ENCODE results near the gene ITPR1. TPM values are rescaled to one million over a fixed set of nuclear protein-coding genes. Genes with fewer than 3 reads are reported as not detected.

The ITPR1 gene
- total RNA-seq, 4 donors from 2014 or later: 15.3 to 50.2 (median 28.7) TPM

DNA sequence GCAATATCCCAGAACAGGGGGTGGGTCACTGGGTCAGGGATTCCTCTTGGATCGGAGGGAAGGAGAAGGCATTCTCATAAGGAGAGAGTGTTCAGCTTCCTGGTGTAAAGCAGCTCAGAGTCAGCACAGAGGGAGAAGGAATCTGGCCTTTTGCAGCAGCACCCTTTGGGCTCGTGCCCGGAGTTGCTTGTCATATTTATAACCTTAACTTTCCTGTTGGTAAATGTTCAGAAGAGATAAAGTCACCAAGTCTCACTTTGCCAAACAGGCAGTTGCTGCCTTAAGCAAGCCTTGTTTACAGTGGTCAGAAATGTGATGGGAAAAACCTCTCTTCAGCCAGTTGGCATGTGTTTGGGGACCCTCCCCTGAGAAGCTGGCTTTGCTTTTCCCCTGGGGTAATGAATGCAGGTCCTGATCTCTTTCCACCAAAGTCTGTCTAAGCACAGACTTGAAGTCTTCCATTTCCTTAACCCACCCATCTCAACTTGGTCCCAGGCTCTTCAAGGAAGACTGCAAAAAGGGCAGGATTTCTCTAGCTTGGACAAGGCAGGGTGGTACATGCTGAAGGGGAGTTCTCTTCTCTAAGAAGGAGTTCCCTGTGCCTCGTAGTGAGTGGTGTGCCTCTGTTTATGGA, 279.1 kb downstream of the ITPR1 start:
- in situ Hi-C loops (cut with MboI; ENCODE audit: low pct_ligation_motif_present in 1 of 4, low pct_unique_long_range_greater_than_20kb in 1 of 4, low sequenced_read_pairs in 3 of 4): no loop called here

DNA sequence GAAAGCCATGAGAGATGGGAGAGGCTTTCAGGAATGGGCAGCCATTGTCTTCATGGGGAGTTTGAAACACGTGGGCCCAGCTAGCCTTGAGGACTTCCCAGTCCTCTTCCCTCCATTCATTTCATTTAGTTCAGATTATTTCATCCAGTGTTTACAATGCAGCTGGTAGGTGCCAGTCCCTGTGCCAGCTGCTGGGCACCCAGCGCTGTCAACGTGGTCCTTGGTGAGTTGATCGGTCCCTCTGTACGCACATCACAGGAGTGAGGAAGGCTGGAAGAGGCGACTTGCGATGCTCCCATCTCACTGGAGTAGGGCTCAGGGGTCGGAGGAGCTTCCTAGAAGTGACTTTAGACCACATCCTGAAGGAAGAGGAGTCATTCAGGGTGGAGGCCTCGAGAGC, 279.7 kb downstream of the ITPR1 start:
- intact Hi-C loops (cut with DNase I; ENCODE audit: low total_unique reads): loop anchor here (10.0 kb wide), 1 partner anchor 48 kb away; no protein-coding TSS in a partner anchor
- Histone ChIP-seq H3K4me3 (no peak overlapping the region), H3K36me3 (no peaks in the 10 kb centered on the region), H3K27ac (peak overlapping the region; percentile 78 to 90 (median 86)), H3K4me1 (peaks cover 34 to 70% (median 43%) of the 10 kb centered on the region in 4 donors), H3K9me3 (no peaks in the 10 kb centered on the region), H3K27me3 (no peaks in the 10 kb centered on the region)
- TF ChIP-seq POLR2A (IDR thresholded peaks at IDR 0.05): no peak
- TF ChIP-seq POLR2AphosphoS5 (IDR thresholded peaks at IDR 0.05): no peak
- TF ChIP-seq, protein P1, sequence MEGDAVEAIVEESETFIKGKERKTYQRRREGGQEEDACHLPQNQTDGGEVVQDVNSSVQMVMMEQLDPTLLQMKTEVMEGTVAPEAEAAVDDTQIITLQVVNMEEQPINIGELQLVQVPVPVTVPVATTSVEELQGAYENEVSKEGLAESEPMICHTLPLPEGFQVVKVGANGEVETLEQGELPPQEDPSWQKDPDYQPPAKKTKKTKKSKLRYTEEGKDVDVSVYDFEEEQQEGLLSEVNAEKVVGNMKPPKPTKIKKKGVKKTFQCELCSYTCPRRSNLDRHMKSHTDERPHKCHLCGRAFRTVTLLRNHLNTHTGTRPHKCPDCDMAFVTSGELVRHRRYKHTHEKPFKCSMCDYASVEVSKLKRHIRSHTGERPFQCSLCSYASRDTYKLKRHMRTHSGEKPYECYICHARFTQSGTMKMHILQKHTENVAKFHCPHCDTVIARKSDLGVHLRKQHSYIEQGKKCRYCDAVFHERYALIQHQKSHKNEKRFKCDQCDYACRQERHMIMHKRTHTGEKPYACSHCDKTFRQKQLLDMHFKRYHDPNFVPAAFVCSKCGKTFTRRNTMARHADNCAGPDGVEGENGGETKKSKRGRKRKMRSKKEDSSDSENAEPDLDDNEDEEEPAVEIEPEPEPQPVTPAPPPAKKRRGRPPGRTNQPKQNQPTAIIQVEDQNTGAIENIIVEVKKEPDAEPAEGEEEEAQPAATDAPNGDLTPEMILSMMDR (IDR thresholded peaks at IDR 0.05): no peak
- TF ChIP-seq EP300 (IDR thresholded peaks at IDR 0.05; ENCODE audit: low read depth): no peak
- WGBS, 2 donors (ENCODE audit: low coverage in 1 of 2): 60 to 78% methylated on average over 1 to 9 of the region's 9 CpGs
- no peak for DNase-seq
- in situ Hi-C loops (cut with MboI; ENCODE audit: low pct_ligation_motif_present in 1 of 4, low pct_unique_long_range_greater_than_20kb in 1 of 4, low sequenced_read_pairs in 3 of 4): no loop called here

More for the DNA sequence above, 279.1 kb downstream of the ITPR1 start:
- H3K4me3 ChIP-seq: no peak overlapping the region
- H3K36me3 ChIP-seq: no peaks in the 10 kb centered on the region
- H3K27ac ChIP-seq: peak overlapping the region; percentile 78 to 90 (median 86)
- no peaks in the 10 kb centered on the region for H3K27me3 ChIP-seq
- intact Hi-C loops (cut with DNase I; ENCODE audit: low total_unique reads): loop anchor here (10.0 kb wide), 1 partner anchor 47 kb away; no protein-coding TSS in a partner anchor
- WGBS, 2 donors (ENCODE audit: low coverage in 1 of 2): 20 to 35% methylated on average over 1 to 4 of the region's 4 CpGs
- peaks cover 32 to 66% (median 42%) of the 10 kb centered on the region in 4 donors for H3K4me1 ChIP-seq
- TF ChIP-seq POLR2A (IDR thresholded peaks at IDR 0.05) (no peak), EP300 (IDR thresholded peaks at IDR 0.05; ENCODE audit: low read depth) (no peak), POLR2AphosphoS5 (IDR thresholded peaks at IDR 0.05) (peak; percentile 58 to 70 (median 60))
- TF ChIP-seq, protein P1 (IDR thresholded peaks at IDR 0.05): no peak
- no peaks in the 10 kb centered on the region for H3K9me3 ChIP-seq
- peak; percentile 85 for DNase-seq

DNA sequence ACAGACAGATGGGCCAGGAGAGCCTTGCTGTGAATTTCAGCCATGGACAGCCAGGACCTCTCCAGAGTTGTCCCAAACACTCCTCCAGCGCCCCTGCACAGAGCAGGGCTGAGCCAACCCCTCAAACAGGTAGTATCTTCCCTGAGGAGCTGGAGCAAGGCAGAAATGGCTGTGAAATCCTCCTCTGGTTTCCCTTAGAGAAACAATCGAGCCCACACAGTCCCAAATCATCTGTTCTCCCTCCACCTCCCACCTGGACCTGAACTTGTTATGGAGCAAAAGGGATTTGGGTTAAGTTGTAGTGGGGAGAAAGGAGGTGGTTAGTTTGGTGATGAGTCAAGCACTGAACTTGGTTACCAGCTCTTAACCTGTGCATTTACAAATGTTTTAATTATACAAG, 280.4 kb downstream of the ITPR1 start:
- peaks cover 34 to 70% (median 43%) of the 10 kb centered on the region in 4 donors for H3K4me1 ChIP-seq
- in situ Hi-C loops (cut with MboI; ENCODE audit: low pct_ligation_motif_present in 1 of 4, low pct_unique_long_range_greater_than_20kb in 1 of 4, low sequenced_read_pairs in 3 of 4) (no loop called here), intact Hi-C loops (cut with DNase I; ENCODE audit: low total_unique reads) (loop anchor here (10.0 kb wide), 1 partner anchor 49 kb away; no protein-coding TSS in a partner anchor)

DNA sequence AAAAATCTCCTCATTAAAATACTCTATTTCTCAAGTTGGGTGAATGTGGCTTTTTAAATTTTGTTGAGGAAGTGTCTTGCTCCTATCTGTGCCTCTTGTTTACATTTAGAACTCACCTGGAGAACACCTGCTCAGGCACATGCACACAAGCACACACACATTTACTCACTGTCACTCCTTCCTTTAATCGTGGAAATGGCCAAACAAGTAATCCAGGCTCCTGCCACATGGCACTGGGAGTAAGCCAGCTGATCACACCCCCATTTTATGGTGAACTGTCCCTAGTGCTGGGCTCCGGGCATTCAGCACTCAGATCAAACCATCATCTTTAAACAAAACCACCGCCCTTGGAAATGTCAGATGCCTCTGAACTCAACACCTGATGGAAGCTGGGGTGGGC, 281.4 kb downstream of the ITPR1 start:
- DNase-seq: peak; percentile 71
- TF ChIP-seq EP300 (IDR thresholded peaks at IDR 0.05; ENCODE audit: low read depth) (no peak), POLR2AphosphoS5 (IDR thresholded peaks at IDR 0.05) (peak; percentile 24 to 63 (median 52))
- no peaks in the 10 kb centered on the region for H3K9me3 ChIP-seq
- 60% methylated on average over 3 of the region's 3 CpGs; no CpG with 5 or more reads in 1 of the 2 donors for WGBS, 2 donors (ENCODE audit: low coverage in 1 of 2)
- in situ Hi-C loops (cut with MboI; ENCODE audit: low pct_ligation_motif_present in 1 of 4, low pct_unique_long_range_greater_than_20kb in 1 of 4, low sequenced_read_pairs in 3 of 4) (no loop called here), intact Hi-C loops (cut with DNase I; ENCODE audit: low total_unique reads) (loop anchor here (10.0 kb wide), 1 partner anchor 50 kb away; no protein-coding TSS in a partner anchor)
- peaks cover 34 to 70% (median 43%) of the 10 kb centered on the region in 4 donors for H3K4me1 ChIP-seq
- no peaks in the 10 kb centered on the region for H3K36me3 ChIP-seq
- H3K27ac ChIP-seq: peak overlapping the region; percentile 78 to 90 (median 86)
- H3K27me3 ChIP-seq: no peaks in the 10 kb centered on the region
- no peak overlapping the region for H3K4me3 ChIP-seq

More for the DNA sequence above, 280.4 kb downstream of the ITPR1 start:
- Histone ChIP-seq H3K4me3 (no peak overlapping the region), H3K27me3 (no peaks in the 10 kb centered on the region), H3K36me3 (no peaks in the 10 kb centered on the region), H3K27ac (peak overlapping the region; percentile 78 to 90 (median 86)), H3K9me3 (no peaks in the 10 kb centered on the region)
- TF ChIP-seq POLR2A (IDR thresholded peaks at IDR 0.05) (no peak), EP300 (IDR thresholded peaks at IDR 0.05; ENCODE audit: low read depth) (no peak), POLR2AphosphoS5 (IDR thresholded peaks at IDR 0.05) (no peak)
- TF ChIP-seq, protein P1 (IDR thresholded peaks at IDR 0.05): no peak
- WGBS, 2 donors (ENCODE audit: low coverage in 1 of 2): 58% methylated on average over 2 of the region's 2 CpGs; no CpG with 5 or more reads in 1 of the 2 donors
- DNase-seq: no peak
